SK-MEL-5 (cell line): Measurements from ENCODE around the gene PSENEN. TPM values are rescaled to one million over a fixed set of nuclear protein-coding genes. Genes with fewer than 3 reads are reported as not detected.
"Not testable (repeated sequence)": the region's sequence is repeated elsewhere in the genome, so short reads cannot be mapped to it uniquely, and the experiment has no call there.

Experiments
- DNase-seq: peaks from one replicate; pipeline ENCODE4 v3.0.0-alpha.2; 2016; ENCODE audit warnings: low read depth, low spot score
- in situ Hi-C: cut with HindIII; loops from 2 replicates; pipeline ENCODE4 v1.10.0; 2016; ENCODE audit warnings: low sequenced_read_pairs, high pct_unique_total_duplicates, low pct_unique_long_range_greater_than_20kb
- total RNA-seq: library from RNA; depleted of rRNA; stranded (reverse); fragments of >200 nt; shearing (Covaris generic); gene quantifications from 2 replicates; pipeline ENCODE4 v1.2.3, GENCODE V29; 2014; rRNA removed

PSENEN gene
- total RNA-seq, 1 experiment from 2014 or later = 51.5 TPM

DNA sequence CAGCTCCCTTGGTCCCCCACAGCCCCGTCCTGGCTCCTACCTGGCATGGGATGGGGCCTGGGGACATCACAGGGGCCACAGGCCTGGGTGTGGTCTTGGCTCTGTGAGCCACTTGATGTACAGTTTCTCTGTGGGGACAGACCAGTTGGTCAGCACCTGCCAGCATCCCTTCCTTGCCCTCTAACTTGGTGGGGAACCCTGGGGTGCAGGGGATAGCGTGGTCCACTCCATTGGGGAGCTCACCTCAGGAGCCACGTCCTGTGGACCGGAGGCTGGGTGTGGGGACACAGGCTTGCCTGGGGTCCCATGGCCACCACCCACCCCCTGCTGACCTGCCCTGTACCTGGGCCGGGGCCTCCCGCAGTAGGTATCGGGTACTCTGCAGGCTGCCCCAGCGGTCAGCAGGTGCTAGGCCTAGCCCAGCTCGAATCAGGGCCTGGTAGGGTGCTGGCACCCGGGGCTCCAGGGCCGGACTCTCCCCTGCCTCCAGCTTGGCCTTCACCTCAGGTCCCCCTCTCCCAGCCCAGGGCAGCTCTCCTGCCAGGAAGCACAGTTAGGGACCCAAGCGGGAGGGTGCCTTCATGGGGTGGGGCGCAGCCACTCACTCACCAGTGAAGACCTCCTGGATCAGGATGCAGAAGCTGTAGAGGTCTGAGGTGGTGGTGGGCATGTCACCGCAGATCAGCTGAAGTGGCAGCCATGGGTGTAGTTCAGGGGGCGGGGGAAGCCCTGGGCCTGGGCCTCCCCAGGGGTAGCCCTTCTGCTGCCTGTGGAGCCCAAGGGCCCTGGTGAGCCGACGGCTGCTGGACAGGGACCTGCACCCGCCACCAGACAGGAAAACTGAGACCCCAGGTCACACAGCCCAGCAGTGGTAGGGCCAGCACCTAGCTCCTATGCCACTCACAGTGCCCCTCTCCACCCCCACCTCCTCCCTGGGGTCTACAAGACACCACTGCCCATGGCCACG, 44.8 kb downstream of the PSENEN start:
- in situ Hi-C loops = no loop called here
- no peak for DNase-seq

DNA sequence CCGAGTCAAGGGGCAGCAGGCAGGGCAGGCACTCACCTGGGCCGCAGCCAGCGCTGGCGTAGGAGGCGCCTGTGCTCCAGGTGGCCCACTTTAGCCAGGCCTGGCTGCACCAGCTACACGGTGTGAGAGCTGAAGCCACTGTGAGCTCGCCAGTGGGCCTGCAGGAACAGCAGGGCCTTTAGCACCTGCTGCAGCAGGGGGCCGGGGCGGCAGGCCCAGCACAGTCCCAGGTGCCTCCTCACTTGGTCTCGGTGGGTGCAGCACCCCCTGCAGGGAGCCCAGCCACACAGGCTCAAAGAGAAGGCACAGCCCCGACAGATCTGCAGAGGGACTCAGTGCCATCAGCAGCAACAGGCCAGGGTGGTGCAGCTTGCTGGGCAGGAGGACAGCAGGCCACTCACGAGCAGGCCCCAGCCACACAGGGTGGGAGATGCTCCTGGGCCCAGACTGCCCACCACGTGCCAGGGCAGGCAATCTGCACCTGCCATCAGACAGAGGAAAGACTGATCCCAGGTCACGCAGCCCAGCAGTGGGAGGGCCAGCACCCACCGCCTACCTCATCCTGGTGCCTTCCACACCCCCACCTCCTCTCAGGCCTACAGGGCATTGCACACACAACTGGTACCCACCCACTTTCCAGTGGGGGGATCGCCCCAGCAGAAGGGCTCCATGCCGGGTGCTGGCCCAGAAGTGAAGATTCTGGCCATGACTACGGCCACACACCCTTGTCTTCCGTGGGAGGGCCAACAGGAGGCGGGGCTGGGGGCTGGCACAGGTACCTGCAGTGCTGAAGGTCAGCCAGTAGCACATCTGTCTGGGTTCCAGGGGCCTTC, 45.7 kb downstream of the PSENEN start:
- no peak for DNase-seq
- in situ Hi-C loops = no loop called here

DNA sequence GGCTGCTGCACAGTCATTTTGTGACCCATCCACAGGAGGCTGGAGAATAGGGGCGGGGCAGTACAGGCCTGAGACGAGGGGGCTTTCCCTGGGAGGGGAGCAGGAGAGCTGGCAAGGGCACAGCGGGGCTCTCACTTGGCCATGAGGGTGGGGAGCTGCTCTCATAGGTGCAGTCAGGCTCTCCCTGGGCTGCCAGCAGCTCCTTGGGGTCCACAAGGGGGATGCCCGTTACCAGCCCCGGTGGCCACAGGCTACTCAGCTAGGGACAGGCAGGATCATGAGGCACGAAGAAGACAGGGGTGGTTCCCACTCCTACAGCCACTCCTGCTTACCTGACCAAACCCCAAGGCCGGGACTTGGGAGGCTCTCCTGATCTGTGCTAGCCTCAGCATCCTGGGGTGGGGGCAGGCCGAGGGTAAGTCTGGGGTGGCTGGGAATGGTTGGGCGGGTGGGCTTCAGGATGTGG, 46.4 kb downstream of the PSENEN start:
- DNase-seq = no peak
- in situ Hi-C loops = no loop called here

DNA sequence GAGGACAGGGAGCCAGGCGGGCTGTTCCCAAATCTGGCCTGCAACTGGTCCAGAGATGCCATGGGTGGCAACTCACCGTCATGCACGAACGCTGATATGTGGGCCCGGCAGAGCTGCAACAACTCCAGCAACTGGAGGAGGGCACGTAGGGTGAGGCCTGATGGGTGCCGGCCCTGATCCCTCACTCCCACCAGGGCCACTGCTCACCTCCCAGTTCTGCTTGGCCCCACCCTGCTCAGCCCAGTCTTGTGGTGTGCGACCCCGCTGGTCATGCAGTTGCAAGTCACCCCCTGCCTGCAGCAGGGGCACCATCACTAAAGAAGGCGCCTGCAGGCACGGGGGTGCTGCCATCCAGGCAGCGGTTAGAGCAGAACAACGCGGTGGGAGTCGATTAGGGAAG, 46.9 kb downstream of the PSENEN start:
- in situ Hi-C loops = no loop called here
- no peak for DNase-seq

DNA sequence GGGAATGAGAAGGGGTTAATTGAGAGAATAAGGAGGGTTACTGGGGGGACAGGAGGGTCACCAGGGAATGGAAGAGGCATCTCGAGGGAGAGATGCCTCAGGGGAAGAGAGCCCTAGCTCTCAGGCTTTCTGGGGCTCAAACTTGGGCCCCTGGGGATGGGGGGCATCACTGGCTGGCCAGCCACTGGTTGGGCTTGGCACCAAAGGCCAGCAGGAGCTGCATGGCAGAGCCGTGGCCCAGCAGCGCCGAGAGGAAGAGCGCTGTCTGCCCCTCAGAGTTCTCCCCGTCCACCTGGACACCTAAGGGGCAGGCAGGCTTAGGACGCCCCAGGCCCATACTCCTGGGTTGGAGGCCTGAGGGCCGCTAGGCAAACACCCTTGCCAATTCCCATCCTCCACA, 47.4 kb downstream of the PSENEN start:
- in situ Hi-C loops = no loop called here
- no peak for DNase-seq

DNA sequence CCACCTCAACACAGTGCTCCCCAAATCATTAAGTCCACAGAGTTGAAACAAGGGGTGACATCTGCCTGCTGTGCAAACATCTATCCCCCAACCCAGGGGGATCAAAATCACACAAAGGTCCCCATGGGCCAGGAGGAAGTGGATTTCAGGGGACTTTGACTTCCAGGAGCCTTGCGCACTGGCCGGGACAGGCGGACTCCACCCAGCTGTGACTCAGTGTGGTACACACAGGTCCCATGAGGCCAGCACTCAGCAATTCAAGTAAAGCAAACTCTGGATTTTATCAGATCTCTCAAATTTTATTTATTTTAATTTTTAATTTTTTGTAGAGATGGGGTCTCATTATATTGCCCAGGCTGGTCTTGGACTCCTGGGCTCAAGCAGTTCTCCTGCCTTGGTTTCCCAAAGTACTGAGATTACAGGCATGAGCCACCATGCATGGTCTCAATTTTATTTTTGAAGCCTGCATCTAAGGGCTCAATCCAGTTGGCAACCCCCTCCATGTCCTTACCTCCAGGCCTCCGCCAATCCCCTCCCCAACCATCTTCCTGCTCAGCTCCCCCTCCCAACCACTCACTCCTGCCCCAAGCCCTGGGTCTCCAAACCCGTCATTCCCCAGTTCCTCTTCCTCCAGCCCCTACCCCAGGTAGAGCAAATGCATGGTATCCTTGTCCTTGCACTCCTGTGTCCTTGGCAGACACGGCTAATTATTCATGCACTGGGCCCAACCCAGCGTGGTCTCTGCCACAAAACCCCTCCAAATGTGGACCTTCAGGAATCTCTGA, 48.1 kb downstream of the PSENEN start:
- DNase-seq = no peak
- in situ Hi-C loops = no loop called here

DNA sequence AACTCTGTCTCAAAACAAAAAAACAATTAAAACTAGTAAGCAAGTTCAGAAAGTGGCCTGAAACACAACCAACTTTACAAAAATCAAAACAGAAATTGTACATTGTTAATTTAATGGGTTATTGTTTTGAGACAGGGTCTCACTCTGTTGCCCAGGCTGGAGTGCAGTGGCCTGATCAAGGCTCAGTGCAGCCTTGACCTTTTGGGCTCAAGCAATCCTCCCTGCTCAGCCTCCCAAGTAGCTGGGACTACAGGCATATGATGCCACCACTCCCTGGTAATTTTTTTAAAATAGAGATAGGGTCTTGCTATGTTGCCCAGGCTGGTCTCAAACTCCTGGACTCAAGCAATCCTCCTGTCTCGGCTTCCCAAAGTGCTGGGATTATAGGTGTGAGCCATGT, 50.1 kb downstream of the PSENEN start:
- in situ Hi-C loops, DNase-seq: not testable (repeated sequence)

Other genes with a start within 250 kb of the PSENEN start
- 16.7 and 23.0 TPM in 2 replicates for gene DMKN, start 232.0 kb upstream of the PSENEN start, total RNA-seq
- 0.11 TPM in 1 of 2 replicates, not detected in the other for gene SBSN, start 217.3 kb upstream of the PSENEN start, total RNA-seq
- gene GAPDHS, start 212.2 kb upstream of the PSENEN start, total RNA-seq = 3.2 and 3.6 TPM in 2 replicates
- gene TMEM147, start 200.0 kb upstream of the PSENEN start, total RNA-seq = 582 and 591 TPM in 2 replicates
- not detected in 2 replicates for gene ATP4A, start 182.0 kb upstream of the PSENEN start, total RNA-seq
- not detected in 2 replicates for gene PMIS2, start 159.5 kb upstream of the PSENEN start, total RNA-seq
- gene HAUS5, start 132.9 kb upstream of the PSENEN start, total RNA-seq = 9.2 and 11.1 TPM in 2 replicates
- gene RBM42, start 116.6 kb upstream of the PSENEN start, total RNA-seq = 54.5 and 58.2 TPM in 2 replicates
- gene ETV2, start 103.9 kb upstream of the PSENEN start, total RNA-seq = 0.40 TPM in 1 of 2 replicates, not detected in the other
- gene COX6B1, start 97.3 kb upstream of the PSENEN start, total RNA-seq = 568 and 619 TPM in 2 replicates
- gene UPK1A, start 79.1 kb upstream of the PSENEN start, total RNA-seq = not detected in 2 replicates
- not detected in 2 replicates for gene ZBTB32, start 41.1 kb upstream of the PSENEN start, total RNA-seq
- 3.7 and 5.9 TPM in 2 replicates for gene KMT2B, start 27.6 kb upstream of the PSENEN start, total RNA-seq
- 1.5 and 6.9 TPM in 2 replicates for gene IGFLR1, start 3.2 kb upstream of the PSENEN start, total RNA-seq
- 6.0 and 6.9 TPM in 2 replicates for gene U2AF1L4, start 233 bp upstream of the PSENEN start, total RNA-seq
- 5.3 and 7.7 TPM in 2 replicates for gene LIN37, start 2.9 kb downstream of the PSENEN start, total RNA-seq
- gene HSPB6, start 11.4 kb downstream of the PSENEN start, total RNA-seq = not detected in 2 replicates
- gene PROSER3, start 12.5 kb downstream of the PSENEN start, total RNA-seq = 1.3 and 1.7 TPM in 2 replicates
- gene ARHGAP33, start 29.9 kb downstream of the PSENEN start, total RNA-seq = 0.83 and 0.87 TPM in 2 replicates
- not detected in 2 replicates for gene PRODH2, start 67.2 kb downstream of the PSENEN start, total RNA-seq
- gene NPHS1, start 106.9 kb downstream of the PSENEN start, total RNA-seq = not detected in 2 replicates
- gene KIRREL2, start 111.3 kb downstream of the PSENEN start, total RNA-seq = 1.7 and 2.4 TPM in 2 replicates
- 9.2 and 13.5 TPM in 2 replicates for gene APLP1, start 122.9 kb downstream of the PSENEN start, total RNA-seq
- gene NFKBID, start 154.9 kb downstream of the PSENEN start, total RNA-seq = 1.1 and 1.9 TPM in 2 replicates
- gene HCST, start 156.9 kb downstream of the PSENEN start, total RNA-seq = not detected in 2 replicates
- not detected in 2 replicates for gene TYROBP, start 162.6 kb downstream of the PSENEN start, total RNA-seq
- gene LRFN3, start 190.7 kb downstream of the PSENEN start, total RNA-seq = 1.8 and 3.3 TPM in 2 replicates
- gene SDHAF1, start 249.5 kb downstream of the PSENEN start, total RNA-seq = 13.3 and 14.1 TPM in 2 replicates